ENCODE results near the gene NAAA.

DNA sequence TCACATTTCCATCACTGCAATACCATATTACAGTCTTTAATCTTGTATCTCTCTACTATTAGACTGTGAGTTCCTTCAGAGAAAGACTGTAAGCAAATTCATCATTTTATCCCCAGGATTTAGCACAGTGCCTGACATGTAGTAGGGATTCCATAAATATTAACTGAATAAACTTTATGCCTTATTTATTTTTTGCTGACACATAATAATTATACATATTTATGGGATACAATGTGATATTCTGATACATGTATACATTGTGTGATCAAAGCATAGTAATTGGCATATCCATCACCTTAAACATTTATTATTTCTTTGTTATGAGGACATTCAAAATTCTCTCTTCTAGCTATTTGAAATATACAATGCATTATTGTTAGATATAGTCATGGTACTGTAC lies 42.3 kb downstream of the NAAA start:
- TF ChIP-seq, protein P1, sequence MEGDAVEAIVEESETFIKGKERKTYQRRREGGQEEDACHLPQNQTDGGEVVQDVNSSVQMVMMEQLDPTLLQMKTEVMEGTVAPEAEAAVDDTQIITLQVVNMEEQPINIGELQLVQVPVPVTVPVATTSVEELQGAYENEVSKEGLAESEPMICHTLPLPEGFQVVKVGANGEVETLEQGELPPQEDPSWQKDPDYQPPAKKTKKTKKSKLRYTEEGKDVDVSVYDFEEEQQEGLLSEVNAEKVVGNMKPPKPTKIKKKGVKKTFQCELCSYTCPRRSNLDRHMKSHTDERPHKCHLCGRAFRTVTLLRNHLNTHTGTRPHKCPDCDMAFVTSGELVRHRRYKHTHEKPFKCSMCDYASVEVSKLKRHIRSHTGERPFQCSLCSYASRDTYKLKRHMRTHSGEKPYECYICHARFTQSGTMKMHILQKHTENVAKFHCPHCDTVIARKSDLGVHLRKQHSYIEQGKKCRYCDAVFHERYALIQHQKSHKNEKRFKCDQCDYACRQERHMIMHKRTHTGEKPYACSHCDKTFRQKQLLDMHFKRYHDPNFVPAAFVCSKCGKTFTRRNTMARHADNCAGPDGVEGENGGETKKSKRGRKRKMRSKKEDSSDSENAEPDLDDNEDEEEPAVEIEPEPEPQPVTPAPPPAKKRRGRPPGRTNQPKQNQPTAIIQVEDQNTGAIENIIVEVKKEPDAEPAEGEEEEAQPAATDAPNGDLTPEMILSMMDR (conservative IDR thresholded peaks at IDR 0.05; ENCODE audit: low read depth, low read length) = no peak
- TF ChIP-seq POLR2A (IDR thresholded peaks at IDR 0.05; ENCODE audit: low read depth, low read length) = no peak
- TF ChIP-seq MAFK (IDR thresholded peaks at IDR 0.05; ENCODE audit: low read depth, low read length) = peak; percentile 88
- TF ChIP-seq CHD1 (IDR thresholded peaks at IDR 0.05; ENCODE audit: low read depth, low read length) = no peak
- no peak for TF ChIP-seq ELK1 (IDR thresholded peaks at IDR 0.05; ENCODE audit: borderline replicate concordance, low read depth, low read length)
- TF ChIP-seq RCOR1 (IDR thresholded peaks at IDR 0.05; ENCODE audit: insufficient replicate concordance, low read length) = no peak
- TF ChIP-seq, protein P2, sequence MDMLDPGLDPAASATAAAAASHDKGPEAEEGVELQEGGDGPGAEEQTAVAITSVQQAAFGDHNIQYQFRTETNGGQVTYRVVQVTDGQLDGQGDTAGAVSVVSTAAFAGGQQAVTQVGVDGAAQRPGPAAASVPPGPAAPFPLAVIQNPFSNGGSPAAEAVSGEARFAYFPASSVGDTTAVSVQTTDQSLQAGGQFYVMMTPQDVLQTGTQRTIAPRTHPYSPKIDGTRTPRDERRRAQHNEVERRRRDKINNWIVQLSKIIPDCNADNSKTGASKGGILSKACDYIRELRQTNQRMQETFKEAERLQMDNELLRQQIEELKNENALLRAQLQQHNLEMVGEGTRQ (IDR thresholded peaks at IDR 0.05; ENCODE audit: low read depth, low read length) = no peak
- TF ChIP-seq CEBPB (IDR thresholded peaks at IDR 0.05; ENCODE audit: low read depth, low read length) = no peak
- no peak for TF ChIP-seq SMC3 (IDR thresholded peaks at IDR 0.05; ENCODE audit: low read depth, low read length)
- no peak for TF ChIP-seq MAZ (IDR thresholded peaks at IDR 0.05; ENCODE audit: borderline replicate concordance, low read depth, low read length)
- no peak for TF ChIP-seq NFE2L2 (IDR thresholded peaks at IDR 0.05; ENCODE audit: low read depth, low read length)

Data from IMR-90 (cell line).